SK-N-DZ (cell line): ENCODE results near the gene RPS28. TPM values are rescaled to one million over a fixed set of nuclear protein-coding genes. Genes with fewer than 3 reads are reported as not detected.
"Not testable (repeated sequence)": the region's sequence is repeated elsewhere in the genome, so short reads cannot be mapped to it uniquely, and the experiment has no call there.

Source experiments
- DNase-seq: peaks from one replicate; pipeline ENCODE4 v3.0.0-alpha.2; 2015; ENCODE audit warnings: low spot score
- polyA plus RNA-seq, 2 experiments: library from polyadenylated mRNA; depleted of rRNA; stranded (reverse); fragments of >200 nt; gene quantifications; 2 replicates each; pipeline ENCODE4 v1.2.3, GENCODE V29; 2014

The RPS28 gene
- 193 and 234 TPM in 2 replicates for polyA plus RNA-seq (2014; cell fraction: cytosol; rRNA removed)
- 198 and 225 TPM in 2 replicates for polyA plus RNA-seq (2014; cell fraction: nucleus; rRNA removed)

GRCh38 chr19:8321067-8321985 is at the start of gene RPS28, which contains the start of gene NDUFA7:
Gene RPS28 (plus strand): TSS chr19:8321496. CDS start chr19:8321531, 35 bp downstream.
Gene NDUFA7 (minus strand): TSS chr19:8321375. CDS start chr19:8321358, 17 bp downstream.
- peak; percentile 90 for DNase-seq

GRCh38 chr19:8276508-8276907 is 44.8 kb upstream of the RPS28 start:
- not testable (repeated sequence) for DNase-seq

- DNase-seq = not testable (repeated sequence)
These were observed 30.0 kb upstream of the RPS28 start for GRCh38 chr19:8291337-8291736.

GRCh38 chr19:8302357-8302691 is 19.0 kb upstream of the RPS28 start:
- DNase-seq = no peak

- DNase-seq = no peak
These were observed 18.6 kb upstream of the RPS28 start for GRCh38 chr19:8302734-8303133.

GRCh38 chr19:8304841-8305621 is 16.3 kb upstream of the RPS28 start:
- peak; percentile 52 for DNase-seq

- DNase-seq = no peak
These were observed 15.5 kb upstream of the RPS28 start for GRCh38 chr19:8305798-8306197.

GRCh38 chr19:8306235-8307054 is 14.9 kb upstream of the RPS28 start:
- no peak for DNase-seq

- DNase-seq = peak; percentile 31
These were observed 13.8 kb upstream of the RPS28 start for GRCh38 chr19:8307400-8307964.

- peak; percentile 91 for DNase-seq
These were observed 13.1 kb upstream of the RPS28 start, which contains the start of gene CD320 for GRCh38 chr19:8307965-8308866. Gene CD320 (minus strand): TSS chr19:8308358. CDS start chr19:8308290, 68 bp downstream.

GRCh38 chr19:8308891-8309291 is 12.4 kb upstream of the RPS28 start:
- no peak for DNase-seq

GRCh38 chr19:8310342-8311055 is 10.8 kb upstream of the RPS28 start:
- no peak for DNase-seq

GRCh38 chr19:8311461-8312260 is 9.6 kb upstream of the RPS28 start:
- DNase-seq = no peak

- not testable (repeated sequence) for DNase-seq
These were observed 6.2 kb upstream of the RPS28 start for GRCh38 chr19:8314981-8315640.

GRCh38 chr19:8316351-8317125 is 4.8 kb upstream of the RPS28 start:
- no peak for DNase-seq

GRCh38 chr19:8318835-8319234 is 2.5 kb upstream of the RPS28 start:
- not testable (repeated sequence) for DNase-seq
